OCI-LY1 (cell line): ENCODE results near the gene KCNG4.
A peak's percentile ranks its signal among the peaks of the same experiment; 100 is the strongest.

Experiments used
- H2AFZ ChIP-seq: fragments of 200-600 bp; sonication (generic), shearing (Covaris generic); 2 replicates; pipeline ENCODE4 v1.6.0; 2014; ENCODE audit warnings: antibody characterized with exemption, mild to moderate bottlenecking, low read length
- H3F3A ChIP-seq: fragments of 200-600 bp; sonication (generic), shearing (Covaris generic); 2 replicates; pipeline ENCODE4 v1.6.0; 2014; ENCODE audit warnings: mild to moderate bottlenecking, antibody characterized with exemption, low read length, moderate library complexity; ENCODE audit not compliant: insufficient read depth
- H3K27ac ChIP-seq: fragments of 200-600 bp; sonication (generic); 2 replicates; pipeline ENCODE4 v1.5.1; 2014; ENCODE audit warnings: low read length, mixed run types, mild to moderate bottlenecking, low read depth; ENCODE audit not compliant: poor library complexity, severe bottlenecking
- H3K27me3 ChIP-seq: fragments of 200-600 bp; sonication (generic); 2 replicates; pipeline ENCODE4 v1.6.0; 2014; ENCODE audit warnings: antibody characterized with exemption, mild to moderate bottlenecking, low read length, moderate library complexity; ENCODE audit not compliant: insufficient read depth
- H3K36me3 ChIP-seq: fragments of 200-600 bp; sonication (generic); 2 replicates; pipeline ENCODE4 v1.6.1; 2014; ENCODE audit warnings: mild to moderate bottlenecking, antibody characterized with exemption, low read length, moderate library complexity, mixed read lengths; ENCODE audit not compliant: insufficient read depth
- H3K4me1 ChIP-seq: fragments of 200-600 bp; sonication (generic); 2 replicates; pipeline ENCODE4 v1.5.1; 2014; ENCODE audit warnings: mild to moderate bottlenecking, low read length, moderate library complexity; ENCODE audit not compliant: insufficient read depth, severe bottlenecking
- H3K4me2 ChIP-seq: fragments of 200-600 bp; sonication (generic), shearing (Covaris generic); 2 replicates; pipeline ENCODE4 v1.6.1; 2014; ENCODE audit warnings: low read length
- H3K4me3 ChIP-seq: fragments of 200-600 bp; sonication (generic); 2 replicates; pipeline ENCODE4 v1.5.1; 2014; ENCODE audit warnings: low read length, low read depth, mild to moderate bottlenecking, mixed read lengths; ENCODE audit not compliant: poor library complexity, severe bottlenecking
- H3K79me2 ChIP-seq: fragments of 200-600 bp; shearing (Covaris generic); 2 replicates; pipeline ENCODE4 v1.6.1; 2016; ENCODE audit warnings: mixed run types, low read length, mixed read lengths; ENCODE audit not compliant: insufficient read depth
- H3K9ac ChIP-seq: fragments of 200-600 bp; sonication (generic), shearing (Covaris generic); 2 replicates; pipeline ENCODE4 v1.6.1; 2014; ENCODE audit warnings: mild to moderate bottlenecking, low read length, mixed read lengths
- H3K9me2 ChIP-seq: fragments of 200-600 bp; sonication (generic), shearing (Covaris generic); 2 replicates; pipeline ENCODE4 v1.6.1; 2014; ENCODE audit warnings: low read depth, mild to moderate bottlenecking, low read length, mixed read lengths
- H3K9me3 ChIP-seq: fragments of 200-600 bp; shearing (Covaris generic); 2 replicates; pipeline ENCODE4 v1.6.1; 2014; ENCODE audit warnings: low read length, mixed read lengths
- H4K20me1 ChIP-seq: fragments of 200-600 bp; sonication (generic), shearing (Covaris generic); 2 replicates; pipeline ENCODE4 v1.6.0; 2016; ENCODE audit warnings: mild to moderate bottlenecking, low read length; ENCODE audit not compliant: insufficient read depth
- CTCF ChIP-seq: fragments of 200-600 bp; sonication (generic), shearing (Covaris generic); IDR thresholded peaks from 2 replicates; pipeline ENCODE4 v1.5.1; 2017; ENCODE audit warnings: mild to moderate bottlenecking, antibody characterized with exemption, low read length, moderate library complexity, mixed read lengths
- EZH2 ChIP-seq: fragments of 200-600 bp; sonication (generic), shearing (Covaris generic); IDR thresholded peaks from 2 replicates; pipeline ENCODE4 v1.8.0; 2017; ENCODE audit warnings: borderline replicate concordance, mixed run types, mild to moderate bottlenecking, antibody characterized with exemption, low read length, moderate library complexity, mixed read lengths

Gene KCNG4

GRCh38 chr16:84194470-84195200, 45.2 kb downstream of the KCNG4 start:
- Histone ChIP-seq H3K9ac (no peak overlapping the region; the same call in 1 of the 2 replicates), H3K36me3 (no peaks in the 10 kb centered on the region), H3K27me3 (0 out of 2 replicates have a peak, but pooled peaks cover 4% of the 10 kb centered on the region), H3K27ac (no peak overlapping the region), H3K4me2 (peak overlapping the region; percentile 42; the same call in 1 of the 2 replicates), H3K9me3 (no peaks in the 10 kb centered on the region), H3K4me3 (peak overlapping the region; percentile 43), H2AFZ (no peak overlapping the region), H3K4me1 (peaks cover 19% of the 10 kb centered on the region), H3K9me2 (no peaks in the 10 kb centered on the region), H4K20me1 (no peaks in the 10 kb centered on the region), H3K79me2 (no peaks in the 10 kb centered on the region), H3F3A (no peaks in the 10 kb centered on the region)
- TF ChIP-seq CTCF (no peak), EZH2 (no peak)

GRCh38 chr16:84194018-84194417, 45.8 kb downstream of the KCNG4 start:
- no peak for TF ChIP-seq CTCF
- TF ChIP-seq EZH2 = no peak
- no peaks in the 10 kb centered on the region for H3K36me3 ChIP-seq
- H3K27me3 ChIP-seq = 0 out of 2 replicates have a peak, but pooled peaks cover 4% of the 10 kb centered on the region
- H4K20me1 ChIP-seq = no peaks in the 10 kb centered on the region
- H3K9me2 ChIP-seq = no peaks in the 10 kb centered on the region
- peak overlapping the region; percentile 42; the same call in 1 of the 2 replicates for H3K4me2 ChIP-seq
- no peaks in the 10 kb centered on the region for H3K79me2 ChIP-seq
- H3K27ac ChIP-seq = no peak overlapping the region
- peaks cover 19% of the 10 kb centered on the region for H3K4me1 ChIP-seq
- no peaks in the 10 kb centered on the region for H3F3A ChIP-seq
- H3K9ac ChIP-seq = peak overlapping the region; percentile 1; the same call in 1 of the 2 replicates
- peak overlapping the region; percentile 43 for H3K4me3 ChIP-seq
- H3K9me3 ChIP-seq = no peaks in the 10 kb centered on the region
- no peak overlapping the region for H2AFZ ChIP-seq

- Histone ChIP-seq H4K20me1 (no peaks in the 10 kb centered on the region), H3K4me1 (peaks cover 19% of the 10 kb centered on the region)
These were observed 46.3 kb downstream of the KCNG4 start for GRCh38 chr16:84193480-84193879.

More at GRCh38 chr16:84193480-84193879, 46.3 kb downstream of the KCNG4 start:
- TF ChIP-seq CTCF = no peak
- no peak for TF ChIP-seq EZH2
- Histone ChIP-seq H3F3A (no peaks in the 10 kb centered on the region), H3K79me2 (no peaks in the 10 kb centered on the region), H3K9ac (no peak overlapping the region; the same call in 1 of the 2 replicates), H3K36me3 (no peaks in the 10 kb centered on the region), H3K27me3 (0 out of 2 replicates have a peak, but pooled peaks cover 4% of the 10 kb centered on the region), H3K9me3 (no peaks in the 10 kb centered on the region), H2AFZ (no peak overlapping the region), H3K4me3 (peak overlapping the region; percentile 43), H3K9me2 (no peaks in the 10 kb centered on the region), H3K27ac (no peak overlapping the region), H3K4me2 (peak overlapping the region; percentile 42; the same call in 1 of the 2 replicates)
